KOPT-K1 (cell line): ENCODE measurements around the gene ZFYVE28.

ENCODE experiments used
- H3K27ac ChIP-seq: fragments of 200-600 bp; sonication (generic); 2 replicates; pipeline ENCODE4 v1.5.1; 2016; ENCODE audit warnings: antibody characterized with exemption, mild to moderate bottlenecking, low read depth, low read length; ENCODE audit not compliant: poor library complexity, severe bottlenecking
- H3K36me3 ChIP-seq: fragments of 200-600 bp; sonication (generic); 2 replicates; pipeline ENCODE4 v1.5.1; 2017; ENCODE audit warnings: antibody characterized with exemption, mild to moderate bottlenecking, low read length, moderate library complexity; ENCODE audit not compliant: insufficient read depth
- H3K9me3 ChIP-seq: fragments of 200-600 bp; sonication (generic); 2 replicates; pipeline ENCODE4 v1.5.1; 2017; ENCODE audit warnings: antibody characterized with exemption, low read length, mild to moderate bottlenecking; ENCODE audit not compliant: insufficient read depth, poor library complexity, severe bottlenecking

Gene ZFYVE28

DNA sequence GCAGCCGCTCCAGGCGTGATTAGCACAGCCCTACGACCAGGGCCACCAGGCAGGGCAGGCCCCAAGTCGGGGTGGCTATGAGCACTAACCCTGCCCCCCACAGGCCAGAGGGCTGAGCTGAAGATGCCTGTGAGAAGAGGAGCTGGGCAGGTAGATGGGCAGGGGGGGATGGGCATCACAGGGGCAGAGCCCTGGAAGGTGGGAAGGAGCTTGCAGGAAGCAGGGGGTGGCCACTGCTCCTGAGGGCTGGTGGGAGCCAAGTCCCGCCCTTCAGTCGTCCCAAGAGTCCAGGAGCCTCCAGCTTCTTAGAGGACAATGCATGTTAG lies 149.3 kb downstream of the ZFYVE28 start:
- Histone ChIP-seq H3K36me3 (no peaks in the 10 kb centered on the region), H3K27ac (no peak overlapping the region), H3K9me3 (no peaks in the 10 kb centered on the region)

DNA sequence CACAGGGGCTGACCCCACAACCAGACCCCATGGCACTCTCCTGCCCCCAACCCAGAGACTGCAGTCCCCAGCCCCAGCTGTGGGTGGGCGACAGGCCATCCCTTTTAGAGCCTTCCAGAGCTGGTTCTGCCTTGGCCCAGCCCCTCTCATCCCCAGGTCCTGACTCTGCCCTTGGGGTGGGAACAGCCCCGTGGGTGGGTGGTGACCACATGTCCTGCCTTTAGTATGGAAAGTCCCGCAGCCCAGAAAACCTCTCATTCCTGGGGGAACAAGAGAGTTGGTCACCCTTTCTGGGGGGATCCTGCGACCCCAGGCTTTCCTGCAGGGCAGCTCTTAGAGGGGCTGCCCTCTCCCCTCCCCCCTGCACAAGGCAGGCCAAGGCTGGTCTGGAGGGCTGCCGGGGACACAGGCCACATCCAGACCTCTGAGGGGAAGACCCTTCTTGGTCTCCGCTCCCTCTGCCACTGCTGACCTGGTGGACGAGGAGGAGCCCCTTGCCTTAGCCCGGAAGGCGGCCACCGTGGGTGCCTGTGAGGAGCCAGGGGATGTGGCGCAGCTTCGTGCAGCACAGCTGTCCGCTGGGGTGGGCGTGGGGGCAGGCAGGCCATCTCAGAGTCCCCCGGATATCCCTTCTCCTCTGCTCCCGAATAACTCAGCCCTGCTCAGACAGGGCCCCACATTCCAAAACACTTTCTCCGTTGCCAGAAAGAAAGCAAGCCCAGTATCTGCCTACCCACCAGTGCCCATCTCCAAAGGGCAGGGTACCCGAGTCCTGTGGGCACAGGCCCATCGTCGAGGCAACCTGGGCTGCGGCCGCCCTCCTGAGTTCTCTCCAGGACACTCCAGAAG lies 149.9 kb downstream of the ZFYVE28 start:
- Histone ChIP-seq H3K9me3 (no peaks in the 10 kb centered on the region), H3K27ac (no peak overlapping the region), H3K36me3 (no peaks in the 10 kb centered on the region)

DNA sequence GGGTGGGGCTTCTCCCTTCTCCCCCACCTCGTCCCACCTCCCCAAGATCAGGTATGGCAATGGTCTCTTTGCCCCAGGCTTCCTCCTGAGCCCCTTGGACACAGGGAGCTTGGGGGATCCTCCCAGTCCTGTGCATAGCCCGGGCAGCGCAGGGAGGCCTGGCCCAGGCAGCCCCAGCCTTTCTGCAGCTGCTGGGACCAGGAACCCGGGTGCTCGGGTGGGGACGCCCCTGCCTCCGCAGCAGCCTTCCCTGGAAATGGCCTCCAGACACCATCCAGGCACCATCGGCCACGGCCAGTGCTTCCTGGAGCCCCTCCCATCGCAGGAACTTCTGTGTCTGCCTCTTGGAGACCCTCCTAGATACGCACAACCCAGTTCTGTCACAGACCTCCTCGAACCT lies 150.6 kb downstream of the ZFYVE28 start:
- no peaks in the 10 kb centered on the region for H3K9me3 ChIP-seq
- H3K36me3 ChIP-seq = no peaks in the 10 kb centered on the region

DNA sequence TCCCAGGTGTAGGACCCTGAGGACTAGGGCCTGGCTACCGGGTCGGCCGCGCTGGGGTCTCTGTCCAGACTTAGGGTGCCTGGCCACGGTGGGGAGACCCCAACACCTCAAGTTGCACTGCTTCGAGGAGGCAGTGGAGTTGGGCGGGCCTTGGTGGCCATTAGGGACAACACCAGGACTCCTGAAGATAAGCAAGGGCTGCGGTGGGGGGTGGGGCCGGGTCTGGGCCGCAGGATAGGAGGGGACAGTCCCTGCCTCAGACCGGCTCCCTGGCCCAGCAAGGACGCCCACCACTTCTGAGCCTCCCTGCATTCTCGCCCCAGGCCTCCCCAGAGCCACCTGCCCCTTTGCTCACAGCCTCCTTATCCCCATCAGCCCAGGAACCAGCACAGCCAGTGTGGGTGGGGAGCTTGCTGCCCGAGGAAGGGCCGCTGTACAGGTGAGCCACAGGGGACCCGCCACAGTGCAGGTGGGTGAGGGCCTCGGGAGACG lies 151.1 kb downstream of the ZFYVE28 start:
- Histone ChIP-seq H3K36me3 (no peaks in the 10 kb centered on the region), H3K27ac (no peak overlapping the region), H3K9me3 (no peaks in the 10 kb centered on the region)

More for the DNA sequence above, 150.6 kb downstream of the ZFYVE28 start:
- no peak overlapping the region for H3K27ac ChIP-seq

DNA sequence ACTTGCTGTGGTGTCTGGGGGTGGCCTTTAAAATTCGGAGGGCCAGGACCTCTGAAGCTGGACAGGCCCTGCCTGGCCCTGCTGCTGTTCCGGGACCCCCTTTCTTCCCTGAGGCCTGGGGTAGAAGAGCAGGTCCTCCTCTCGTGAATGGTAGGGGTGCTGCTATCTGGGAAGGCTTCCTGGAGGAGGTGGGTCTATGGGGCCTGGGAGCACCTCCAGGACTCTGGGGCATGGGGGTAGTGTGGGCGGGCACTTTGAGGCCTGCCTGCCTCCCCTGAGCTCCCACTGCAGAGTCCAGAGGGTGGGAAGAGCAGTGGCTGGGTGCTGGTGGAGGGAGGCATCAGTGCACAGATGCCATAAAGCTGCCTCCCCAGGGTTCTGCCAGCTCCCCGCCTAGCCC lies 151.6 kb downstream of the ZFYVE28 start:
- Histone ChIP-seq H3K9me3 (no peaks in the 10 kb centered on the region), H3K27ac (no peak overlapping the region), H3K36me3 (no peaks in the 10 kb centered on the region)

DNA sequence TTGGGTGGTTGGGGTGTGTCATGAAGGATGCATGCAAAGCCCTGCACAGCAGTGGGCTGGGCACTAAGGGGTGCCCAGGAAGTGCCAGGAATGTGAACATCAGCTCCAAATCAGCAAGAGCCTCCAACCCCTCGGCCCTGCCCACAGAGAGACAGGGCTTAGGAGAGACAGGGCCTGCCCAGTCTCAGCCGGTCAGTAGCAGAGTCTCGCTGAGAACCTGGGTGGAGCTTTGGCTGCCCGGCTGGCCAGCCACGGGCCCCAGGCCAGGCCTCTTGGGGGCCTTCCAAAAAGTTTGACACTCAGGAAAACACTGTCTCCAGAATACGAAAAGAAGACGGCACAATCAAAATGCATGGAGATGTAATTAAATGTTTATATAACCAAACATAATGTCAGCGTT lies 152.3 kb downstream of the ZFYVE28 start:
- no peak overlapping the region for H3K27ac ChIP-seq
- no peaks in the 10 kb centered on the region for H3K9me3 ChIP-seq
- H3K36me3 ChIP-seq = no peaks in the 10 kb centered on the region

DNA sequence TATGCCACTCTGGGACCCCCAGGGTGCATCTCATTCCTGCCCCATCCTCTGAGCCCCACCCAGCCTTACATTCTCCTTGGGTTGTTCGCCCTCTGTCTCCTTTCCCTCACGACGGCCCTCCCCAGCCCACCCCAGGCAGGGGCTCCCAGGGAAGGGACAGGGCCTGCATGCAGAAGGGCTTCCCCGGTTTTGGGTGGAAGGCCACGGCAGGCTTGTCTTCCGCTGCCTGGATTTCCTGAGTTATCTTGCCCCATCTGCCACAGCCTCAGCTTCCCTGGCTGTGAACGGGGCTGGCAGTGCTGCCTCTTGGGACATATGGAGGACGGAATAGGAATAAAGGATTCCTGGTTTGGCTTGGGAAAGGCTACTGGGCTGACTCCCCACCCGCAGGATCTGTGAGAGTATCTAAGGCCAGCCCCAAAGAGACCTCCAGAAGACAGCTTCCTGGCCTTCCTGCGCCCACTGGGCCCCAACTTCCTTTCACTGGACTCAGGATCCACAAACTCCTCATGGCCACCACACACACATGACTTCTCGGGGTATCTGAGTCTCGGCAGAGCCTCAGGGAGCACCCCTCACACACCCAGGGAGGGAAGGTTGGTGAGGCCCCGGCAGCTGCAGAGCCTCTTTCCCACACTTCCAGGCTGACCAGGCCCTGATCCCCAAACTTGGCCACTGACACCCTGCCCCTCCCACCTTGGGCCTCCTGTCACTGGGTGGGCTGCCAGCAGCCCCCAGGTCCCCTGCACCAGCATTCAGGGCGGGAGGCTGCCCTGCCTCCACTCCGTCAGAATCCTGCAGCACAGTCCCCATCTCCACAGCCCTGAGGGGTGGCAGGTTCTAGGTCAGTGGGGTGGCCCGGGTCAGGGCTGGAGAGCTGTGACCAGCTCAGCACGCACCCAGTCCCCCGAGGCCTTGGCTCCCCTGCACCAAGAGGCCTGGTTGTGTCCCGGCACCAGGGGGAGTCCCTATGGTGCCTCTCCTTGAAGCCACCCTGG lies 153.0 kb downstream of the ZFYVE28 start:
- H3K27ac ChIP-seq = no peak overlapping the region
- H3K9me3 ChIP-seq = no peaks in the 10 kb centered on the region
- no peaks in the 10 kb centered on the region for H3K36me3 ChIP-seq

DNA sequence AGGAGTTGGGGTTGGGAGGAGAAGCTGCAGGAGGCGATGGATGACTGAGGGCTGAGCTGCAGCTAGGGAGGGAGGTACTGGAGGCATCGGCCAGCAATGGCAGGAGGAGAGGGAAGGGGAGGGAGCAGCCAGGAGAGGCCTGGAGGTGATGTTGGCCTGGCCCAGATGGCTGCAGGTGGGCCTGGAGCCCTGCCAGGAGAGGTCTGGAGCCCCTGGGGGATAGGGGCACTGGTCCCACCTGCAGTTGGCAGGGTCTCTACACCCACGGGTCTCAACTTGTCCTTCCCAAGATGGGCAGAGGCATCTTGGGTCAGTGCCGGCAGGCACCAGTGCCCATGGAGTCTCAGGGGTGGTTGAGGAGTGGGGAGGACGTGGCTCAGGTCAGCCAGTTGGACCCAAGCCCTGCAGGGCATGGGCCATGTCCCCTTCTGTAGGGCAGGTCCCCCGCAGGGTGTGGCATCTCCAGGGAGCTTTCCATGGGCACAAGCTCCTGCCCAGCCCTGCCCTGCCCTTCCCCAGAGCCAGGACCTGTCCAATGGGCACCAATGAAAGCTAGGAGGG lies 153.9 kb downstream of the ZFYVE28 start:
- H3K27ac ChIP-seq = no peak overlapping the region
- H3K36me3 ChIP-seq = no peaks in the 10 kb centered on the region
- no peaks in the 10 kb centered on the region for H3K9me3 ChIP-seq

DNA sequence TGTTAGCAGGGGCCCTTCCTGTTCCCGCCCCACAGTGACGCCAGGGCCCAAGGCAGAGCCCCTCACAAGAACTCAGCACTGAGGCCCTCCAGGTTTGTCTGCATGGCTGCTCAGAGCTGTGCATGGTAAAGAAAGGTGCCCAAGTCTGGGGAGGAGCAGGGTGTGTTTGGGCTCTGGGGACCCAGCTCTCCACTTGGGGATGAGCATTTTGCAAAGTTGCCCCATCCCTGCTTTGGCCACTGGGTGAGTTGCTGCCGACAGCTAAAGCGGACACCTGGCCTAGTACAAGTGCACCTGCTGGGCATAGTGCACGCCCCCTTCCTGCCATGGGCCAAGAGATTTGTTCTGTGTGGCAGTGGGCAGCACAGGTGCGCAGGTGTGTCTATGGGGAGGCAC lies 154.5 kb downstream of the ZFYVE28 start:
- Histone ChIP-seq H3K36me3 (no peaks in the 10 kb centered on the region), H3K27ac (no peak overlapping the region), H3K9me3 (no peaks in the 10 kb centered on the region)

DNA sequence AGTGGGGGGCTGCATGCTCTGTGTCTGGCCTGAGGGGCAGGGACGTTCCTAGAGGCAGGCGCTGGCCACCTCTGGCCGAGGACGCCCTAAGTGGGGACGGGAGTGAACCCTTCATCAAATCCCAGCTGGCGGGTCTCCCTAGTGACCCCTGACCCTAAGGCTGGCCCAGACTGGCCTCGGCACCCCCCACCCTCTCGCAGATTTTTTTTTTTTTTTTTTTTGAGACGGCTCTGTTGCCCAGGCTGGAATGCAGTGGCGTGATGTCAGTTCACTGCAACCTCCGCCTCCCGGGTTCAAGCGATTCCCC lies 155.5 kb downstream of the ZFYVE28 start:
- H3K27ac ChIP-seq = peak overlapping the region; percentile 82
- H3K36me3 ChIP-seq = no peaks in the 10 kb centered on the region
- H3K9me3 ChIP-seq = no peaks in the 10 kb centered on the region

DNA sequence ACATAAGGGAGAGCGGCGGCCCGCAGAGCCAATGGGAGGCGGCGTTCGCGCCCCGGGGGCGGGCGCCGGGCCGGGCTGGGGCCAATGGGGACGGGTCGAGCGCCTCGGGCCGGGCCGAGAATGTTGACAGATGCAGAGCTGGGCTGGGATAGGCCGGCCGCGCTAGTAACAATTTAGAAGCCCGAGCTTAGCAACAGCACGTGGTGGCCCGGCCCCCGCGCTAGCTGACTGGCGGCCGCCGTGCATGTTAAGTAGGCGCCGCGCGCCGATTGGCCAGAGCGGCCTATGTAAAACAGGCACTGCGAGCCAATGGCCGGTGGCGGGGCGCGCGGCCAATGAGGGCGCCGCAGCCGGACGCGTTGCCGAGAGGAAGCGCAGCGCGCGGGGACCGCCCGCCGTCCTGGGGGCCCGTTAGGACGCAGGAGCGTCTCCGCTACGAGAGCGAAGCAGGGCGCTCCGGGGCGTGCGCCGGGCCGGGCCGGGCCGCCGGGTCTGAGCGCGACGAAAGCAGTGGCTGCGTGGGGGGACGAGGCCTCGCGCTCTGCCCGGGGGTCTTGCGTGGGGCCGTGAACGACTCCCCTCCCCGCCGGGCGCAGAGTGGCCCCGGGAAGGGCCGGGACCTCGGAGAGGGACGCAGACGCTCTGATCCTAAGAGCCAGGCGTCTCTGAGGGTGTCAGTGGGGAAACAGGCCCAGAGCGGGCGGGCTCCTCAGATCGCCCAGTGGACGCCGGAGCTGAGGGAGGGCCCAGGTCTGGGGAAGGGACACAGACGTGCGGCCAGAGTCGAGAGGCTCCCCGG lies 156.1 kb downstream of the ZFYVE28 start:
- Histone ChIP-seq H3K27ac (peak overlapping the region; percentile 82), H3K36me3 (no peaks in the 10 kb centered on the region), H3K9me3 (no peaks in the 10 kb centered on the region)

DNA sequence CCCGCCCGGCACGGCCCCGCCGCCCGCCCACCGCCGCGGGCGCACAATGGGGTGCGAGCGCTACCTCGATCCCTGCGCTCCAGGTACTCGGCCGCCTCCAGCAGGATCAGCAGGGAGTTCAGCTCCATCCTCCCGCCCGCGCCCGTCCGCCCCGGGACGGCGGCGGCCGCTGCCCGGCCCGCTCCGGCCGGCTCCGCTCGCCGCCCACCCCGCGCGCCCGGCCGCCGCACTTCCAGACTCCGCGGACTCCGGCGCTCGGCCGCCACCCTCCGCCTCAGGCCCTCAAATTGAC lies 156.6 kb downstream of the ZFYVE28 start, which contains the start of gene MXD4:
TSS of gene MXD4 (minus strand) at position 257 of the 292 bp plus-strand sequence. CDS start at position 128, 129 bp downstream.
- H3K36me3 ChIP-seq = no peaks in the 10 kb centered on the region
- peak within 1 kb of the TSS; percentile 82 for H3K27ac ChIP-seq
- no peaks in the 10 kb centered on the region for H3K9me3 ChIP-seq

DNA sequence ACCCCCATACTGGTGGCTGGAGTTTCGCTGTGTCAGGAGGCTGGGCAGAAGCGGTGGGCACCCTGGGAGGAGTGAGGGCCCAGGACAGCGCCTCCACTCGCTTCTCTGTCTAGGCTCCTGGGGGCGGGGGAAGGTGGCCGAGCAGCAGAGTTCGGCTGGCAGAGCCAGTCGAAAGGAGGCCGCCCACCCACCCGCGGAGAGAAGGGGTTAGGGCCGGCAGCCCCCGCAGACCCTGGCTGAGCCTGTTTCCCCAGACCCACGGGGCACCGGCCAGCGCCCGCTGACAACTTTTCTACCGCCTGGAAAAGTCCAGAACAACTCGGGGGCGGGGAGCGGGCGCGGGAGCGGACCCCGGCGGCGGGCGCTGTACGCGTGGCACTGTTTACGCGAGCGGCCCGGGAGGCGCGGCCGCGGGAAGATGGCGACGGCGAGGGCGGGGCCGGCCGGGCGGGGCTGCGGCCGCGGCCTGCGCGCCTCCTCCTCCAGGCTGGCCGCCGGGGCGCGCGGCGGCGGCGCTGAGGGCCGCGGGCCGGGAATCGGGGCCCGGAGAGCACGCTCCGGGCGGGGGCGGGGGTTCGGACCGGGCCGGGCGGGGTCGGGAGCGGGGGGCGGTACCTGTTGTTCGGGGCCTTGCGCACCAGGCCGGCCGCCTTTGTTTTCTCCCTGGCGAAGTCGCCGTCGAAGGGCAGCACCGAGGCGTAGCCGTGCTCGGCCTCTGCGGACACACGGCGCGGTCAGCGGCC lies 157.2 kb downstream of the ZFYVE28 start:
- Histone ChIP-seq H3K27ac (peak overlapping the region; percentile 40), H3K9me3 (no peaks in the 10 kb centered on the region), H3K36me3 (no peaks in the 10 kb centered on the region)
